ENCODE measurements around the gene KRTAP2-1. TPM values are rescaled to one million over a fixed set of nuclear protein-coding genes. Genes with fewer than 3 reads are reported as not detected.
A peak's percentile ranks its signal among the peaks of the same experiment; 100 is the strongest.
"Not testable (repeated sequence)": the region's sequence is repeated elsewhere in the genome, so short reads cannot be mapped to it uniquely, and the experiment has no call there.

Gene KRTAP2-1
- polyA plus RNA-seq (2013, experiment 1 of 2; ENCODE audit: insufficient read length): not detected
- polyA plus RNA-seq (2013, experiment 2 of 2; ENCODE audit: insufficient read length): not detected

GRCh38 chr17:41046735-41047465 lies at the start of gene KRTAP2-1:
KRTAP2-1 (minus strand) TSS chr17:41047316; CDS start chr17:41047267, 49 bp downstream.
- not testable (repeated sequence) for DNase-seq

- no peak for DNase-seq
Observed at GRCh38 chr17:41096055-41096454, 48.9 kb upstream of the KRTAP2-1 start.

- DNase-seq: not testable (repeated sequence)
Observed at GRCh38 chr17:41088760-41089352, 41.7 kb upstream of the KRTAP2-1 start.

- not testable (repeated sequence) for DNase-seq
Observed at GRCh38 chr17:41084100-41084856, 37.2 kb upstream of the KRTAP2-1 start, which contains the start of gene KRTAP4-7. KRTAP4-7 (plus strand) TSS chr17:41084150; CDS start chr17:41084207, 57 bp downstream.

- DNase-seq: peak; percentile 86
Observed at GRCh38 chr17:41083427-41083826, 36.3 kb upstream of the KRTAP2-1 start.

- DNase-seq: no peak
Observed at GRCh38 chr17:41082626-41083025, 35.5 kb upstream of the KRTAP2-1 start.

DNA sequence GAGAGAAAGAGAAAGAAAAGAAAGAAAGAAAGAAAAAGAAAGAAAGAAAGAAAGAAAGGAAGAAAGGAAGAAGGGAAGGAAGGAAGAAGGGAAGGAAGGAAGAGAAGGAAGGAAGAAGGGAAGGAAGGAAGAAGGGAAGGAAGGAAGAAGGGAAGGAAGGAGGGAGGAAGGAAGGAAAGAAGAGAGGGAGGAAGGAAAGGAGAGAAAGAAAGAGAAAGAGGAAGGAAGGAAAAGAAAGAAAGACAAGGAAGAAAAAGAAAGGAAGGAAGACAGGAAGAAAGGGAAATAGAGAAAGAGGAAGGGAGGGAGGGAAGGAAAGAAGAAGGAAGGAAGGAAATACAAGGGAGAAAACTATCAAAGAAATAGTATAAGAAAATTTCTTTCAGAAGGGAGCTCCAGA lies 29.7 kb upstream of the KRTAP2-1 start:
- no peak for DNase-seq

DNA sequence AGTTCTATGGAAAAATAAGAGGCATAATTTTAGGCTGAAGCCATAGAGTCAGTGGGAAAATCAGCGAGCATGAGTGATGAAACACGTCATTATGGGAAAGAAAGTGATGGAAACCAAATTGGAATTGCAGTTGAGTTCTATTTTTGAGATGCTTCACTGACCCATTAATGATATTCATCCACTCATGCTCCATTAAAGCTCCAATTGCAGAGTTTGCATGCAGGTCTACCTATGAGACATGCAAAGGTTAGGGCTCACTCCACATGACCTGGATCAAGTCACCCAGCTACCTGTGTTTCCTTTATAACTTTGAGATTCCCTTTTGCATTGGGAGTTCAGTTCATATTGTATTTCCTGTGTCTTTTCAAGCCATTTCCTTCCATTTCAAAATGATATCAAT lies 26.6 kb upstream of the KRTAP2-1 start:
- DNase-seq: no peak

DNA sequence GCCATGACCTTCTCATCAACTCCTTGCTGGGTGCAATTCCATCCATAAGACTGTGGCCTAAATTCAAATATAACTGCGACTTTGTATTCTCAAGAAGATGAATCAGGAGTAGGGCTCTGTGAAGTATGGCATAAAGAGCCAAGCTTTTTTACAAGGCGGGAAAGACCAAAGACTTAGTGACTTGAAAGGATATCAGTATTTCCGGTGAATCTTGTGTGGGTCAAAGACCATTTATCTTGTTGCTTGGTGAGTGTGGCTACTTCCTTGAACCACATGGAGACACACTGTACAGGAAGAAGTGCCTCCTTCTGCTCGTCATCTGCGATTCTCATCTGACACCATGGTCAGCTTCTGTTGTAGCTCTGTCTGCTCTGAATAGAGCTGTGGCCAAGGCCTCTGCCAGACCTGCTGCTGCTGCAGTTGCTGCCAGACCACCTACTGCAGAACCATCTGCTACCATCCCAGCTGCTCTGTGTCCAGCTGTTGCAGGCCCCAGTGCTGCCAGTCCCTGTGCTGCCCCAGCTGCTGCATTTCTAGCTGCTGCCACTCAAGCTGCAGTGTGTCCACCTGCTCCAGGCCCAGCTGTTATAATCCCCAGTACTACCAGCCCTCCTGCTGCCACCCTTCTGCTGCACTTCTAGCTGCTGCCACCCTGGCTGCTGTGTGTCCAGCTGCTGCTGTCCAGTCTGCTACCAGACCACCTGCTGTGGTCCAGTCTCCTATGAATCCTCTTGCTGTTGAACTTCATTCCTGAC lies 24.7 kb upstream of the KRTAP2-1 start:
- no peak for DNase-seq

DNA sequence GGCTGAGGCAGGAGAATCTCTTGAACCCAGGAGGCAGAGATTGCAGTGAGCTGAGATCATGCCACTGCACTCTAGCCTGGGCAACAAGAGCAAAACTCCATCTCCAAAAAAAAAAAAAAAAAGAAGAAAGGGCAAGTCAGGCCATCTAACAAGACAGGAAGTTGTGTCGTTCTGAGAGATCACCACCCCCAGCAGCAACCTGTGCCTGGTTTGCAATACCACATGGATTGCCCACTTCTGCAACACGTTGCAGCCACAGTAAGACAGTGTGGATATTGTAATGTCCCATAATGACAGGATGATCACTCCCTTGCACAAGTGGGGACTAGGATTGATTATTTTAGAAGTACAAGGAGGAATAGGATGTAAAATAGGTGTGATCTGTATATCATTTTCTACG lies 21.9 kb upstream of the KRTAP2-1 start:
- no peak for DNase-seq

GRCh38 chr17:41067281-41067680 lies 20.2 kb upstream of the KRTAP2-1 start:
- DNase-seq: peak; percentile 47

- DNase-seq: peak; percentile 91
Observed at GRCh38 chr17:41065829-41066624, 18.9 kb upstream of the KRTAP2-1 start, which contains the start of gene KRTAP2-4. KRTAP2-4 (minus strand) TSS chr17:41065879; CDS start chr17:41065845, 34 bp downstream.

DNA sequence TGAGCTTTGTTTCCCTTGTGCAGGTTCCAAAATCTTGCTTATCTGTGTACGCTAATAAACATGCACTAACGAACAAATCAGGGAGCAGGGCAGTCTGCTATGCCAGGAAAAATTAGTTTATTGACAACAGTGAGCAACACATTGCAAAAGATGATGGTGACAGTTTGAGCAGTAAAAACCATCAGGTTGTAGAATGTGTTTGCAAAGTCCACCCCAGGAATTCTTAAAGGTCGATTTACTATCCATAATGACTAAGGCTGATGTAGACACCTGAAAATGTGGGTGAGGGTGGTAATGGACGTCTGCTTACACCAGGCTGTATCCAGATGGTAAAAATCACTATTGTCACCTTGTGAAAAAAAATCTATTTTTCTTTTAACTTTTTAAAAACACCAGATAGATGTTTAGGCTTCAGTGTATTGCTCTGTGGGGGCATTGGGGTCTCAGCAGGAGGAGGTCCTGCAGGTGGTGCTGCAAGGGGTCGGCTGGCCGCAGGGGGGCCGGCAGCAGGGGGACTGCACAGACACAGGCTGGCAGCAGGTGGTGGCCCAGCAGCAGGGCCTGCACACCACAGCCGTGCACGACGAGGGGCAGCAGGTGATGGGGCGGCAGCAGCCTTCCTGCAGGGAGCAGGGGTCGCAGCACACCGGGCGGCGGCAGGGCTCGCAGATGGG lies 18.0 kb upstream of the KRTAP2-1 start:
- DNase-seq: not testable (repeated sequence)

GRCh38 chr17:41064301-41064700 lies 17.2 kb upstream of the KRTAP2-1 start:
- DNase-seq: no peak

DNA sequence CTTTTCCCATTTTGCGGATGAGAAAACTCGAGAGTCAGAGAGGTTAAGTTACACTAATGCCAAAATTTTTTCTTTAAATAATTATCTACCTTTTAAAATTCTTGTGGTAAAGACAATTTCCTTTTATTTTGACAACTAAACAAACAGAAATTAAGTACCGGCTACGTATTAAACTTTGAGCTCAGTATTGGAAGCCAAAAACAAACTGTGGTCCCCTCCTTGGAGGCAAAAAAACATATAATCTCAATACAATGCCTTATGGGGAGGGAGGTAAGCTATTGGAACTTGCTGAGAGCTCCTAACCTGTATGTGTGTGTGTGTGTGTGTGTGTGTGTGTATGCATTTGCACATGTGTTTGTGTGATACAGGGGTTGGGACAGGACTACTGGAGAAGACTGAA lies 16.3 kb upstream of the KRTAP2-1 start:
- DNase-seq: no peak

GRCh38 chr17:41061964-41062363 lies 14.8 kb upstream of the KRTAP2-1 start:
- DNase-seq: peak; percentile 99

- DNase-seq: peak; percentile 99
Observed at GRCh38 chr17:41060052-41060604, 13.0 kb upstream of the KRTAP2-1 start, which contains the start of gene KRTAP2-3. KRTAP2-3 (minus strand) TSS chr17:41060114; CDS start chr17:41060050, 64 bp downstream.

GRCh38 chr17:41059276-41060051 lies 12.3 kb upstream of the KRTAP2-1 start:
- peak; percentile 97 for DNase-seq

DNA sequence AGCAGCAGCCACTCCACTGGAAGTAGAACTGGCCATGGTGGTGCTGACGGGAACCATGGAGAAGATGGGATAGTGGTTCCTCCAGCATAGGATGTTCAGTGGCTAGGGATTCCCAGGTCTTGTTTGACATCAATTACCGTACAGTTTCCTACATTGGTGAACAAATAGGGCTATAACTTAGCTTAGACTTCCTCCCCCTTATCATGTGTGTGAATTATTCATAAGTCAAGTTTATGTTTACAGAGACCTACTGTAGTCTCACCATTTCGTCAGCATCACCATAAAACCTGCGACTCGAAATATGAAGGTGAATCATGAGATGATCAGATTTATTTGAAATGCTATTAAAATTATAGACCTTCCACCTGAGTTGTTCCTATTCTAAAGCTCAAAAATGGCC lies 11.6 kb upstream of the KRTAP2-1 start:
- no peak for DNase-seq

Data from fibroblast of skin of back (primary cell).